H1 (cell line): ENCODE measurements around the gene HYAL4. TPM values are rescaled to one million over a fixed set of nuclear protein-coding genes. Genes with fewer than 3 reads are reported as not detected.

Experiments
- TCF12 ChIP-seq: IDR thresholded peaks from 2 replicates; pipeline ENCODE4 v1.6.1; 2011; ENCODE audit warnings: low read depth, mild to moderate bottlenecking, low read length
- polyA plus RNA-seq, 7 experiments: library from polyadenylated mRNA; depleted of rRNA in 3 of 7; stranded (reverse) in 5 of 7; unstranded in 2 of 7; fragments of >200 nt in 5 of 7; fragments of 200-250 nt in 2 of 7; gene quantifications; 1 replicate in 5 of 7; 2 replicates in 1 of 7; 4 replicates in 1 of 7; pipeline versions ENCODE4 v1.2.1 to v1.2.3, GENCODE V29; 2011 to 2013; ENCODE audit warnings: missing spikeins in 2 of 7, mixed read lengths in 2 of 7
- total RNA-seq: library from RNA; stranded (reverse); fragmentation: NEBNext Ultra II Directional; extraction: Animal tissue kit (Norgen Biotek cat#: 25700); gene quantifications from 2 replicates; pipeline ENCODE4 v1.2.1, GENCODE V29; 2021

The HYAL4 gene
- total and polyA plus RNA-seq, 2 of the 8 experiments (the other 6 are each of a cell fraction or from before 2014, with no cell fraction given): not detected

GRCh38 chr7:123872908-123873307 is 27.9 kb downstream of the HYAL4 start (continued):
- TF ChIP-seq TCF12: no peak
- TF ChIP-seq, all 59 proteins: peak for 0
